T-helper 2 cell treated with Interferon-gamma antibody and Interleukin-4, amounts not matched to agents 5 μg/mL and 100 μg/mL, for 36 hours (primary cell): ENCODE measurements around the gene BEAN1.

ENCODE experiments used
- DNase-seq: peaks from one replicate; pipeline ENCODE4 v3.0.0; 2021; ENCODE audit warnings: low spot score
- H3K27ac Mint-ChIP-seq: one replicate; pipeline ENCODE4 v1.8.0; 2021; ENCODE audit warnings: mild to moderate bottlenecking, mixed read lengths
- H3K27me3 Mint-ChIP-seq: one replicate; pipeline ENCODE4 v1.8.0; 2021; ENCODE audit warnings: low read depth, mixed read lengths
- H3K36me3 Mint-ChIP-seq: one replicate; pipeline ENCODE4 v1.8.0; 2021; ENCODE audit warnings: low read depth, mixed read lengths
- H3K4me1 Mint-ChIP-seq: one replicate; pipeline ENCODE4 v1.8.0; 2021; ENCODE audit warnings: low read depth, mixed read lengths
- H3K4me3 Mint-ChIP-seq: one replicate; pipeline ENCODE4 v1.8.0; 2022; ENCODE audit warnings: mild to moderate bottlenecking, moderate library complexity, mixed read lengths
- H3K9me3 Mint-ChIP-seq: one replicate; pipeline ENCODE4 v1.8.0; 2021; ENCODE audit warnings: mixed read lengths

Gene BEAN1

GRCh38 chr16:66519482-66520373 lies 92.6 kb downstream of the BEAN1 start:
- Mint-ChIP-seq H3K4me1 (peaks cover 84% of the 10 kb centered on the region), H3K9me3 (no peaks in the 10 kb centered on the region), H3K4me3 (peak overlapping the region; percentile 63), H3K27ac (peak overlapping the region; percentile 68), H3K27me3 (no peaks in the 10 kb centered on the region), H3K36me3 (peaks cover 18% of the 10 kb centered on the region)
- DNase-seq = no peak

- H3K27ac Mint-ChIP-seq = peak overlapping the region; percentile 68
- no peaks in the 10 kb centered on the region for H3K9me3 Mint-ChIP-seq
- peak overlapping the region; percentile 63 for H3K4me3 Mint-ChIP-seq
- peaks cover 18% of the 10 kb centered on the region for H3K36me3 Mint-ChIP-seq
- DNase-seq = no peak
- H3K4me1 Mint-ChIP-seq = peaks cover 87% of the 10 kb centered on the region
- no peaks in the 10 kb centered on the region for H3K27me3 Mint-ChIP-seq
These were observed 93.5 kb downstream of the BEAN1 start for GRCh38 chr16:66520406-66521170.

- Mint-ChIP-seq H3K27ac (peak overlapping the region; percentile 90), H3K4me1 (peaks cover 87% of the 10 kb centered on the region), H3K36me3 (peaks cover 22% of the 10 kb centered on the region), H3K9me3 (no peaks in the 10 kb centered on the region), H3K4me3 (peak overlapping the region; percentile 63), H3K27me3 (no peaks in the 10 kb centered on the region)
- no peak for DNase-seq
These were observed 94.2 kb downstream of the BEAN1 start for GRCh38 chr16:66521252-66521713.

- H3K36me3 Mint-ChIP-seq = peaks cover 19% of the 10 kb centered on the region
- H3K4me1 Mint-ChIP-seq = peaks cover 83% of the 10 kb centered on the region
- no peaks in the 10 kb centered on the region for H3K9me3 Mint-ChIP-seq
- H3K27me3 Mint-ChIP-seq = no peaks in the 10 kb centered on the region
- H3K4me3 Mint-ChIP-seq = peak overlapping the region; percentile 60
- DNase-seq = peak; percentile 96
- peak overlapping the region; percentile 90 for H3K27ac Mint-ChIP-seq
These were observed 95.1 kb downstream of the BEAN1 start for GRCh38 chr16:66521951-66522771.

GRCh38 chr16:66522816-66523590 lies 95.9 kb downstream of the BEAN1 start:
- no peaks in the 10 kb centered on the region for H3K9me3 Mint-ChIP-seq
- H3K27me3 Mint-ChIP-seq = no peaks in the 10 kb centered on the region
- H3K36me3 Mint-ChIP-seq = peaks cover 21% of the 10 kb centered on the region
- H3K4me1 Mint-ChIP-seq = peaks cover 78% of the 10 kb centered on the region
- peak overlapping the region; percentile 75 for H3K4me3 Mint-ChIP-seq
- DNase-seq = no peak
- peak overlapping the region; percentile 90 for H3K27ac Mint-ChIP-seq

GRCh38 chr16:66523861-66524354 lies 96.8 kb downstream of the BEAN1 start:
- peak overlapping the region; percentile 75 for H3K4me3 Mint-ChIP-seq
- peaks cover 76% of the 10 kb centered on the region for H3K4me1 Mint-ChIP-seq
- no peaks in the 10 kb centered on the region for H3K27me3 Mint-ChIP-seq
- no peak for DNase-seq
- H3K9me3 Mint-ChIP-seq = no peaks in the 10 kb centered on the region
- peak overlapping the region; percentile 90 for H3K27ac Mint-ChIP-seq
- H3K36me3 Mint-ChIP-seq = peaks cover 25% of the 10 kb centered on the region

- Mint-ChIP-seq H3K36me3 (peaks cover 26% of the 10 kb centered on the region), H3K9me3 (no peaks in the 10 kb centered on the region), H3K27ac (peak overlapping the region; percentile 90), H3K4me3 (peak overlapping the region; percentile 75), H3K4me1 (peaks cover 75% of the 10 kb centered on the region), H3K27me3 (no peaks in the 10 kb centered on the region)
- no peak for DNase-seq
These were observed 97.6 kb downstream of the BEAN1 start for GRCh38 chr16:66524601-66525164.

GRCh38 chr16:66525396-66526180 lies 98.5 kb downstream of the BEAN1 start:
- Mint-ChIP-seq H3K36me3 (peaks cover 22% of the 10 kb centered on the region), H3K27ac (peak overlapping the region; percentile 67), H3K27me3 (no peaks in the 10 kb centered on the region), H3K4me1 (peaks cover 68% of the 10 kb centered on the region), H3K9me3 (no peaks in the 10 kb centered on the region), H3K4me3 (peak overlapping the region; percentile 46)
- DNase-seq = peak; percentile 42

GRCh38 chr16:66528294-66528693 lies 101.2 kb downstream of the BEAN1 start:
- peaks cover 46% of the 10 kb centered on the region for H3K4me1 Mint-ChIP-seq
- no peak overlapping the region for H3K27ac Mint-ChIP-seq
- no peaks in the 10 kb centered on the region for H3K9me3 Mint-ChIP-seq
- H3K4me3 Mint-ChIP-seq = no peak overlapping the region
- DNase-seq = no peak
- H3K36me3 Mint-ChIP-seq = peaks cover 27% of the 10 kb centered on the region
- no peaks in the 10 kb centered on the region for H3K27me3 Mint-ChIP-seq

- no peaks in the 10 kb centered on the region for H3K9me3 Mint-ChIP-seq
- H3K36me3 Mint-ChIP-seq = peaks cover 25% of the 10 kb centered on the region
- DNase-seq = no peak
- no peak overlapping the region for H3K4me3 Mint-ChIP-seq
- H3K4me1 Mint-ChIP-seq = peaks cover 38% of the 10 kb centered on the region
- no peaks in the 10 kb centered on the region for H3K27me3 Mint-ChIP-seq
- H3K27ac Mint-ChIP-seq = no peak overlapping the region
These were observed 102.4 kb downstream of the BEAN1 start for GRCh38 chr16:66529475-66529874.
